KBM-7 (cell line): ENCODE results near the gene TMEM240.
"Not testable (repeated sequence)": the region's sequence is repeated elsewhere in the genome, so short reads cannot be mapped to it uniquely, and the experiment has no call there.

Source experiments
- DNase-seq: peaks from one replicate; pipeline ENCODE4 v3.0.0-alpha.2; 2015
- in situ Hi-C: fragments of 300-500 bp; cut with MboI; formaldehyde crosslinking; loops from 2 replicates; pipeline ENCODE4 v1.14.3; 2020; ENCODE audit warnings: low sequenced_read_pairs, low pct_unique_long_range_greater_than_20kb, mixed read lengths

TMEM240 gene

DNA sequence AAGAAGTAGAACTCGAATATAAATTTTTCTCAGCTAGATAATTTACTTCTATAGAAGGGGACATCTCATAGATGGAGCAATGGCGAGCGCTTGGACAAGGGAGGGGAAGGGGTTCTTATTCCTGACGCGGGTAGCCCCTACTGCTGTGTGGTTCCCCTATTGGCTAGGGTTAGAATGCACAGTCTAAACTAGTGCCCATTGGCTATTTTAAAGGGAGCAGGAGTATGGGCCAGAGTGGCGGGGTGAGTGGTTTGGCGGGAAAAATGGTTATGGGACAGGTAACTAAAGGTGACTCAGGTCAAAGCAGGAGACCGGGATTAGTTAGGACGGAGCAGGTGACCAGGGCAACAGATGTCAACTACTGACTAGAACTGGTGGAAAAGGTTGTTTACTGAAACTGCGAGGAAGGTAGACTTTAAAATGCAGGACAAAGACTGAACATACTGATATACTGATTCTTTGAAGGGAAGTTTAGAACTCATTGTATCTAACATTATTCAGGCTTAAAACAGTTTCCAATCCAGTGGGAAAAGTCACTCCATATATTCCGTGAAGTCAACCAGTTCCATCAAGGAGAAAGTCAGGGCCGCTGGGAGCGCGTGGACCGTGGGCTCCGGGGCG lies 29.4 kb downstream of the TMEM240 start:
- DNase-seq: peak; percentile 27

DNA sequence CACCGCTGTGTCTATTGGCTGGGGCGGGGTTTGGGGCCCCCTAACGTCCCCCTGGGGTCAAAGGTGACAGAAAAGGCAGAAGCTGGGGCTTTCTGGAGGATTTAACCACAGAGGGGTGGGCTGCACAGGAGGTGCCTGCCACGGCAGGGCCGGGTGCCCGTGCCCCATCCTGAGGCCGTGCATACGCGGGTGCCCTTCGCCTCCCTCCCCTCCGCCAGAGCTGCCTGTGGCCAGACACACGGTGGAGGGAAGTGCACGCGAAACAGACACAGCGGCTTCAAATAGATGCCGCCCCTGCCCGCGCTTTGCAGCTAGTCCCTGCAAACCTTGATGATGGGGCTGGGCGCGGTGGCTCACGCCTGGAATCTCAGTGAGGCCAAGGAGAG lies 31.0 kb downstream of the TMEM240 start:
- in situ Hi-C loops, DNase-seq: not testable (repeated sequence)

More for the DNA sequence above, 29.4 kb downstream of the TMEM240 start:
- in situ Hi-C loops: no loop called here

- in situ Hi-C loops: not testable (repeated sequence)
Measured at GRCh38 chr1:1508775-1509464, 31.5 kb downstream of the TMEM240 start.

DNA sequence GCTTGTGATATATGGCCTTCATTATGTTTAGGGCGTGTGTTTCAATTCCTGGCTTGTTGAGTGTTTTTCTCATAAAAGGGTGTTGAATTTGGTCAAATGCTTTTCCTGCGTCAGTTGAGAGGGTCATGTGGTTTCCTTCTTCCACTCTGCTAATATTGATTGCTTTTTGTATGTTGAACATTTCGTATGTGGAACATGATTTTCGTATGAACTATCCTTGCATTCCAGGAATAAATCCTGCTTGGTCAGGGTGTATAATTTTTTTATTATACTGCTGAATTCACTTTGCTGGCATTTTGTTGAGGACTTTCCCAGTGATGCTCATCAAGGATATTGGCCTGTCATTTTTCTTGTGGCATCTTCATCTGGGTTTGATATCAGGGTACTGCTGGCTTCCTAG lies 33.1 kb downstream of the TMEM240 start:
- in situ Hi-C loops: no loop called here
- no peak for DNase-seq

More at GRCh38 chr1:1508775-1509464, 31.5 kb downstream of the TMEM240 start:
- DNase-seq: not testable (repeated sequence)

GRCh38 chr1:1505801-1506200 lies 34.6 kb downstream of the TMEM240 start:
- peak; percentile 18 for DNase-seq
- in situ Hi-C loops: not testable (repeated sequence)

DNA sequence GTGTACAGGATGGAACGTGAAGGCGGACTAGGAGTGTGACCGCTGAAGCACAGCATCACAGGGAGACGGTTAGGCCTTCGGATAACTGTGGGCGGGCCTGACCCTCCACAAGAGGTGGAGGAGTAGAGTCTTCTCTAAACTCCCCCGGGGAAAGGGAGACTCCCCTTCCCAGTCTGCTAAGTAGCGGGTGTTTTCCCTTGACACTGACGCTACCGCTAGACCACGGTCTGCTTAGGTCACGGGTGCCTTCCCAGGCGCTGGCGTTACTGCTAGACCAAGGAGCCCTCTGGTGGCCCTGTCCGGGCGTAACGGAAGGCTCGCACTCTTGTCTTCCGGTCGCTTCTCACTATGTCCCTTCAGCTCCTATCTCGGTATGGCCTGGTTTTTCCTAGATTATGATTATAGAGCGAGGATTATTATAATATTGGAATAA lies 35.0 kb downstream of the TMEM240 start:
- in situ Hi-C loops, DNase-seq: not testable (repeated sequence)

DNA sequence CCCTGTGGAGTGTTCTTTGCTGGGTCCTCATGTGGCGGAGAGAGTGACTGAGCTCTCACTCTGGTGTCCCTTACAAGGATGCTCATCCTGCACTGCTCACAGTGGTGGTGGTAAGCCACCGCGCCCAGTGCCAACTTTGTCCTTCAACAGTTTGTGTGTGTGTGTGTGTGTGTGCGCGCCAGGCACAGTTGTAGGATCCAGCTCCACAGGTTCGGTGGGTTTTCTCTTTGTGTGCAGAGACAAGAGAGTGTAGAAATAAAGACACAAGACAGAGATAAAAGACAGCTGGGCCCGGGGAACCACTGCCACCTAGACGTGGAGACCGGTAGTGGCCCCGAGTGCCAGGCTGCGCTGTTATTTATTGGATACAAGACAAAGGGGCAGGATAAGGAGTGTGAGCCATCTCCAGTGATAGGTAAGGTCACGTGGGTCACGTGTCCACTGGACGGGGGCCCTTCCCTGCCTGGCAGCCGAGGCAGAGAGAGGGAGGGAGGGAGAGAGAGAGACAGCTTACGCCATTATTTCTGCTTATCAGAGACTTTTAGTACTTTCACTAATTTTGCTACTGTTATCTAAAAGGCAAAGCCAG lies 35.6 kb downstream of the TMEM240 start:
- DNase-seq: peak; percentile 93
- in situ Hi-C loops: not testable (repeated sequence)

GRCh38 chr1:1495461-1495975 lies 44.9 kb downstream of the TMEM240 start:
- DNase-seq, in situ Hi-C loops: not testable (repeated sequence)

DNA sequence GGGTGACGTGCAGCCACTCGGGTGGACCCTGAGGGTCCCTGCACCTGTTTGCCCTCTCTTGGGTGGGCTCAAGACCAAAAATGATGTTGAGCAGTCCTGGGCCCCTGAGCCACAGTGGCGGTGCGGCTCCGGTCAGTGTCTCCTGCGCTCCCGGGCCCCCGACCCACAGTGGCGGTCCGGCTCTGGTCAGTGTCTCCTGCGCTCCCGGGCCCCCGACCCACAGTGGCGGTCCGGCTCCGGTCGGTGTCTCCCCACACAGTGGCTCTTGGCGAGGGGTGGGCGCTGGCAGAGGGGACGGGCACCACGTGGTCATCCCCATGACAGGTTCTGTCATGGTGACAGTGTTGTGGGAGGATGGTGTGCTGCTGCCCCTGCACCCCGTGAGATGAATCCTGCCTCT lies 46.1 kb downstream of the TMEM240 start:
- not testable (repeated sequence) for DNase-seq

GRCh38 chr1:1491601-1492000 lies 48.8 kb downstream of the TMEM240 start:
- in situ Hi-C loops: no loop called here

More for the DNA sequence above, 46.1 kb downstream of the TMEM240 start:
- in situ Hi-C loops: not testable (repeated sequence)

GRCh38 chr1:1490633-1491230 lies 49.7 kb downstream of the TMEM240 start:
- in situ Hi-C loops: no loop called here
- no peak for DNase-seq

More at GRCh38 chr1:1491601-1492000, 48.8 kb downstream of the TMEM240 start:
- no peak for DNase-seq

- in situ Hi-C loops: no loop called here
- DNase-seq: no peak
Measured at GRCh38 chr1:1489861-1490260, 50.6 kb downstream of the TMEM240 start.

DNA sequence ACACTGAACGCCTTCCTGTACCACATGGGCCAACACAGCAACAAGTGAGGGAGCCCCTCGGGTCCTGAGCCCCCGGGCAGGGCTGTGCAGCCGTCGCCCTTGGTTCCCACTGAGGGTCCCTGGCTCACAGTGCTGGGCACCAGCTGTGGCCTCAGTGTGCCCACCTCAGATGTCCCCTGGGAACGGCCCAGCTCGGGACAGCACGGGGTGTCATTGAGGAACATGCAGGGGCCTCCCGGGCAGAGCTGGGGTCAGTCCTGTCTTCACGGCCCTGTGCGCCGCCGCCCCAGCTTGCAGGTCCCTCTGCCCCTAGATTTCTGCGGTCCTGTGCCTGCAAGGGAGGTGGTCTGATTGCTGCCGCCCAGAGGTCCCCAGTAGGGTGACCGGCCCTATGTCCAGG lies 51.2 kb downstream of the TMEM240 start:
- in situ Hi-C loops: no loop called here
- no peak for DNase-seq

DNA sequence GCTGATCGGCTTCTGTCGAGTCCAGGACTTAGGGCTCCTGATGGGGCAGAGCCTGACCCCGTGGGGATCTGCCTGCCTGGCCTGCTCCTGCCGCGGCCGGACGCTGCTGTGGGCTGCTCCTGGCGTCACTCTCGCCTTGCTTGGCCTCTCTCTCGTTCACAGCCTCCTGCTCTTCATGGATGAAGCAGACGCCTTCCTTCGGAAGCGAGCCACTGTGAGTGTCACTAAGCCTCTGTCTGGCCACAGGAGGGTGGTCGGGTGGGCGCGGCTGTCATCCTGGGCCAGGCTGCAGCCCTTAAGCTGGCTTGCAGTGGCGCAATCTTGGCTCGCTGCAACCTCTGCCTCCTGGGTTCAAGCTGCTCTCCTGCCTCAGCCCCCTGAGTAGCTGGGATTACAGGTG lies 52.7 kb downstream of the TMEM240 start:
- DNase-seq: no peak
- in situ Hi-C loops: no loop called here

- in situ Hi-C loops, DNase-seq: not testable (repeated sequence)
Measured at GRCh38 chr1:1485755-1486317, 54.6 kb downstream of the TMEM240 start.

DNA sequence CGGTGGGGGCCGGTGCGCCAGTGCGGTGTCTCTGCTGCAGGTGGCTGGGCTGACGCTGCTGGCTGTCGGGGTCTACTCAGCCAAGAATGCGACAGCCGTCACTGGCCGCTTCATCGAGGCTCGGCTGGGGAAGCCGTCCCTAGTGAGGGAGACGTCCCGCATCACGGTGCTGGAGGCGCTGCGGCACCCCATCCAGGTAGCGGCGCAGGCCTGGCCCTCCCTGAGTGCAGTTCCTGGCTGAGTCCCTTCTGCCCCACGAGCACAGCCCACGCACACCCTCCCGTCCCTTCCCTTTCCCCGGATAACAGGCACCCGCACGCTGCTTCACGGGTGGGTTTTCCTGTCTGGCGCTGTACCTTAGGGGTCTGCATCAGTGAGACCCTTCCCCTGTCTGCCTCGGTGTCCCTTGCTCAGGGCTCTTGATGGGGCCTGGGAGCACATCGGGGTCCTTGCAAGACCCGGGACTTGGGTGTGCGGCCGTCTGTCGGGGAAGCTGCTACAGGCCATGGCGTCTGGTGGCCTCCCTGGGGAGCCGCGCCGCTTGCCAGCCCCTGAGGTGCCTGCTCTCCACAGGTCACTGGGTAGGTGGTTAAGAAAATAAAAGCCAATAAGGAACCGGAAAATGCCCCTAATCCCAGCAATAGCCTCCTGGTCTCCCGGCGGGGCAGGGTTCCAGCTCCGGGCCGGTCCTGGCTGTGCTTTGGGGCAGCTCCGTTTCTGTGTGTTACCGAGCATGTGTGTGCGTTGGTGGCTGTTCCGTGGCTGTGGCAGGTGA lies 55.3 kb downstream of the TMEM240 start:
- in situ Hi-C loops: not testable (repeated sequence)

More for the DNA sequence above, 55.3 kb downstream of the TMEM240 start:
- DNase-seq: not testable (repeated sequence)
